CD1c-positive myeloid dendritic cell (primary cell): Measurements from ENCODE around the gene TNMD.

Source experiments
- DNase-seq: peaks from one replicate; pipeline ENCODE4 v3.0.0-alpha.2; 2016; ENCODE audit errors: extremely low spot score

Gene TNMD

GRCh38 chrX:100643956-100644860, 59.5 kb downstream of the TNMD start, which contains the start of gene SRPX2:
TSS of gene SRPX2 (plus strand) at chrX:100644199. CDS start at chrX:100646323, 2,124 bp downstream.
- DNase-seq: peak; percentile 73

- DNase-seq: no peak
Measured at GRCh38 chrX:100645106-100645505, 60.4 kb downstream of the TNMD start.

GRCh38 chrX:100647095-100647494, 62.4 kb downstream of the TNMD start:
- no peak for DNase-seq

GRCh38 chrX:100647739-100648138, 63.0 kb downstream of the TNMD start:
- no peak for DNase-seq

- DNase-seq: peak; percentile 6
Measured at GRCh38 chrX:100648458-100649417, 64.0 kb downstream of the TNMD start.
